GM21423 (cell line): ENCODE measurements around the gene ZNF236.

ENCODE experiments used
- ATAC-seq: cut with Tn5 transposase; IDR thresholded peaks from one replicate; pipeline ENCODE4 v1.9.1; 2021; ENCODE audit warnings: mild to moderate bottlenecking, moderate library complexity; ENCODE audit not compliant: unreplicated experiment

The ZNF236 gene

DNA sequence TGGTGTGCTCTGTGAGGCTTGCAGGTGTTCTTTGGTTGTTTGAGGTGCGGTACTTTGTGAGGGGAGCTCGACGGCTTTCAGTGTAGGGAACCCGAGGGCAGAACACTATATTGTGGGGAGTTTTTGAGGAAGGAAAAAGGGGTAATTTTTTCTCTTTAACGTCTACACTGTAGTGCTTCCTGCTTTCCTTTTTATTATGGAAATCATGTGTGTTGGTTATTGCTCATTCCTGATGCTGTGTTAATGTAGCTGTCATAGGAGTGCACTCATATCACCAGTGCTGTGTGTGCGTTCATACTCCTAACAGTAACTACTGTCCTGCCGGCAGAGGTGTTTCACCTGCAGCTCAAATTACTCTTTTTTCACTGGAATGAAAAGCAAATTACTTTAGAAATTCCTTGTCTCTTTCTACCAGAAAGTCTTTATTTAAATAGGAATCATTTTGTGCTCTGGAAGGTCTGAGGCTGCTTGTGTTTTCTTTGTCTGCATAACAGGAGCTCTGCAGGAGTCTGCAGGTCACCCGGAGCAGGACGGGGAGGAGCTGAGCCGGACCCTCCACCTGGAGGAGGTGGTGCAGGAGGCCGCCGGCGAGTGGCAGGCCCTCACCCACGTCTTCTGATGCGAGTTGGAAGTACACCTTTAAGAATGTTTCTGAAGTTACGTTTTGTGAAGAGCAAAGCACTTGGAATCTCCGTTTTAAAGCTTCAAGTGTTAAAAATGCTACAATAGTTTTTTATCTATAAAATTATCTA lies 145.5 kb downstream of the ZNF236 start:
- no peak for ATAC-seq

- no peak for ATAC-seq
These were observed 148.6 kb downstream of the ZNF236 start for GRCh38 chr18:76970770-76971559.

DNA sequence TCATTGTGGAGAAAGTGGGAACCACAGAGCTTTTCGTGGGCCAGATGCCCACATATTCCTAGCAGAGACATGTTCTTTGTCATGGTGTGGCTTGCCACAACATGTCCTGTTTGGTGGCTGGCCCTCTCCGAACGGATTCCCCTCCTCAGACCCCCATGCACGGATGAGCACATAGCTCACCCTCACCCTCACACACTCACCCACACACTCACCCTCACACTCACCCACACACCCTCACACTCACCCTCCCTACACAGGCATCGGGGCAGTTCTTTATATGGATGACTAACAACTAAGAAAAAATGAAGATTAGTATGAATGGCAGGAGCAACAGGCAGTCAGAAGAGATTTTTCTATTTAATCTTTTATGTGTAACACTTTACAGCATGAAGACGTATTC lies 149.9 kb downstream of the ZNF236 start:
- ATAC-seq: no peak

DNA sequence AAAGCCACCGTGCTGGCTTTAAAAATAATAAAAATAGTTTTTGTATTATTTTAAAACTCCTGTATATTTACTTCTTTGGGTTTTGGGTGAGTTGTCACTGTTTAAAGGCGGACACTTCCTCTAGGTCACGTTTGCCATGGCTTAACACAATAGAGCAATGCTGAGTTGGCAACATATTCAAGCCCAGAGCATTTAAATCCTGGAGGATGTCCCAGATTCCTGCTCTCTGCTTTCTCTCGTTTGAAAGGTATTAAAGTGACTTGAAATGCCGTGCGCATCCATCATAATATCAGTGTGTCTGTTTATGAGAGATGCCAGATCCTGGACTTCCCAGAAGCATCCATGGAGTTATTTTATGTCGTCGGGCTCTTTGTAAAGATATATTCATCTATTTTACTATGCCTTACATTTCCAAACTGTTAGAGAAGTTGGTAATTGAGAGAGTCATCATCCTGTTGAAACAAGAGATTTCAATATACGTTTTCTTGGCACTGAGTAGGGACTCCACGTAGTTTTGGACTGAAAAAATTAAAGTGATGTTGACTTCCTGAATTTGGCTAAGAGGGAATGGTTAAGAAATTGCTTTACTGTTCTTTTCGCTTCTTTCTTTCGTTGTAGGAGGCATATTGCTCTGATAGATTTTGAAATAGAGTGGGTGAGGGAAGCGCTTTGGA lies 150.6 kb downstream of the ZNF236 start:
- no peak for ATAC-seq

DNA sequence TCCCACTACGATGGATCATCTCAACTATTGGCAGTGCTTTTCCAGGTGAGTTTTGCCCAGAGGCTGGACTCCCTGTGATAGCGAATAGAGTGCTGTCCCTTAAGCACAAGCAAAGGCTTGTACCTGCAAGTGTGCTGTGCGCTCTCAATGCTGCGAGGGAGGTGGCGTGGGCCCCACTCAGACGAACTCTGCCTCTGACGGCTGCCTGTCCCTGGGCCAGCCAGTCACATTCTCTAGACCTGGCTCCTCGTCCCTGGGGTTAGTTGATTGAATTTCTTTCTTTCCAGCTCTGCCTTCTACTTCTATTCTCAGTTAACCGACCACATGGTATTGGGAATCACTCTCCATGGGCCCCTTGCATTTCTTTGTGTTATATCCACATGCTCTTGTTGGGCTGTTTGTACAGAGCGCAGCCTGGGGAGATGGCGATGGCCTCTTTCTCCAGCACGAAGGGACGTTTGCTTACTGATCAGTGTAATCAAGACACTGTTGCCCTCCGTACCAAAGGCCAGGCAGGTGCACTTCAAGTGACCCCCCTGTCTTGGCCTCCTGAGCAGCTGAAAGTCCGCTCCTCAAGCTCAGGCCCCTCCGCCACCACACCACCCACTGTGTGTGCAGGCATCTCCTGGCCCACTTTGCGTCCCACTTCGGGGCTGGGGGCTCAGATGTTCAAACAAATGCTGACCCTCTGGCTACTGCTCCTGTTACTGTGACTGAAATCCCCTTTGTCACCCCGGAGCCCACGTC lies 151.3 kb downstream of the ZNF236 start:
- no peak for ATAC-seq

GRCh38 chr18:76974386-76974785 lies 152.0 kb downstream of the ZNF236 start:
- no peak for ATAC-seq

DNA sequence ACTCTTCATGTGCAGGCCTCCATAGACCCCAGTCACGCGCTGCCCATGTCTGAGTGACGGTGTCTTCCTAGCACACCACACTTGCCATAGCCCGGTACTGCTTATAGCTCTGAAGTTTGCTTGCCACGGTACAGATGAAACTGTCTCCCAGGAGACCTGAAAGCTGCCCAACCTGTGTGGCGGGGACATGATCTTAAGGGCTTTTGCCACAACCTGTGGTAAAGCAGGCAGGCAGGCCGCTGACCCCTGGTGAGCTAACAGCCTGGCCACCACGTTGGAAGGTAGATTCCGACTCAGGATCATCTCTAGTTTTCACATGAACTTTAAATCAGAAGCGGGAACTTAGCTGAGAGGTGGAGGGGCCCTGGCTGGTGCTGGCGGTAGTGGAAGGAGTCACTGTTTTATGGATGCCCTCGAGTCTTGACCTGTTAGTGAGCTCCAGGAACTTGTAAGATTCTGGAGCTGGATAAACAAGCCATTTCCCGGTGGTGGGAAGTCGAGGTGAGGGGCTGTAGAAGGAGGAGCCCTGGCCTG lies 153.3 kb downstream of the ZNF236 start:
- ATAC-seq: no peak

DNA sequence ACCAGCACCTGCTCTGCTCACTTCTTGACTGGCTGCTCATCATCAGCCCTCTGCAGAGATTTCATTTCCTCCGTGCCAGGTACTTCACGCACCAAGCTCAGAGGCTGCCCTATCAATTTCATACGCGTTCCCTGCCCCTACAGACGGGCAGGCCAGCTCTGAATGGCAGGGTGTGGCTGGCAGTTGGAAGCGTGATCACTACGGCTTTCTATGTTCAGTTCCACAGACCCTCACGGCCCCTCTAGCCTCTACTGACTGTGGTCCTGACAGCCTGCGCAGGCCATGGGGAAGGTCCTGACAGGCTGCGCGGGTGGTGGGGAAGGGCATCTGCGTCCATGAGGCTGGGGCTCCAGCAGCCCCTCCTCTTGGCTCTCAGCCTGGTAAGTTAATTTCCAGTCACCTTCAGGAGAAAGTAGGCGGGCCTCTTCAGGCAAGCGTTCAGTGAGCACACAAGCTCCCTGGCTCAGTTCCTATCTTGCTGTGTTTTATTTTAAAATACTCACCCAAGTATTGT lies 154.8 kb downstream of the ZNF236 start:
- no peak for ATAC-seq

GRCh38 chr18:76977684-76978232 lies 155.4 kb downstream of the ZNF236 start:
- ATAC-seq: no peak

DNA sequence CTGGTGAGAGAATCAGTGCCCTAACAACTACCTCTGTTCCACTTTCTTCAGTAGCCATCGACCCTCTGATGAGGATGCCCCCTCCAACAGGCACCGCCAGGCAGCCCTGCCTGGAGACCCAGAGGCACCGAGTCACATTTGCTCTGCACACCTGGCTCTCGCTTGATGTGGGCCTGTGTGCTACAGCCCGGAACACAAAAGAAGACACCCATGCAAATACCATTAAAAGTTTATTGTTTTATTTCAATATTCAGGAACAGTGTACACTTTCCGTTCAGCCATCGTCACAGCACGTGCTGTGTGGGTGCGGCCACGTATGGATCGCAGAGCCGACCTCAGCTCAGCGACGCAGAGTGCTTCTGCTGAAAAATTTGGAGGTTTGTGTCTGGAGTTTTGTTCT lies 156.3 kb downstream of the ZNF236 start:
- ATAC-seq: no peak

GRCh38 chr18:76979111-76979751 lies 156.9 kb downstream of the ZNF236 start:
- ATAC-seq: no peak

DNA sequence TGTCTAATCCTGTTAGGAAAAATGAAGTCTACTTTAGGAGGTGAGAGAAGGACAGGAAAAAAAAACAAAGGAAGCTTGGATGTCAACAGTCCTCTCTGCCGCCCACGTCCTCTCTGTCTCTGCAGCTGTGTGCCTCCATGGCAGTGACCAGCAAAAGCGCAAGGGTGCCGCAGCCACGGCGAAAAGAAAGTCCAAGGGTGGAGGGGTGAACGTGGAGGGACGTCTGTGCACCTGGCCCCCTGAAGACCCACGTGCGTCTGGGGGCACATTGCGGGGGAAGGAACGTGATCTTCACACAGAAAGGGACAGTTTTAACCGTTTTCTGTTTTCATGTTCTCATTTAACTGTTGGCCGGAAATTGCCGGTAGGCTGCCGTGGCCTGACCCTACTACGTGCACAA lies 157.5 kb downstream of the ZNF236 start:
- ATAC-seq: no peak

- ATAC-seq: peak; percentile 32
These were observed 158.5 kb downstream of the ZNF236 start for GRCh38 chr18:76980663-76981395.

DNA sequence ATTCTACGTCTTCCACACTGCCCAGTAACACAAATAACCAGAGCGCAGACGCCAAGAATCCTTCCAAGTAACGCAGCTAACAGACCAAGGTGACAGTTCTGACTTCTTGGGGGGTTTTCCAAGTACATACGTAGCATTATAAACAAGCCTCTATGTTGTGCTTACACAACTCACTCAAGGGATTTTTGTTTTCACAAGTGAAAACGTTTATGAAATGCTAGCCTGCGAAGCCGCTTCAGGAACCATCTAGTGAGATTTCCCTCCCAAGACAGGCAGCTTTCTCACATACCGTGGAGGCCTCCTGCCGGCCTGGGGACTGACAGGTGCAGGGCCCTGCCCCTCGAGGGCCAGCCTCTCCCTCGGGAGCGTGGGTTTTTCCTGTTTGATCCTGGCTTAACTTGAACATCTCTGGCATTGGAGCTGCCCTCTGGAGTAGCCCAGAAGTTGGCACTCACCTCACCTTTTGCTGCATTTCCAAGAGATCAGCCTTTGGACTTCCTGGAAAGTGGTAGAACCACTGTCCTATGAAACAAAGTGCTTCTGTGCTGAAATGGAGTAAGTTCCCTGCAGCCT lies 159.1 kb downstream of the ZNF236 start:
- peak; percentile 36 for ATAC-seq

DNA sequence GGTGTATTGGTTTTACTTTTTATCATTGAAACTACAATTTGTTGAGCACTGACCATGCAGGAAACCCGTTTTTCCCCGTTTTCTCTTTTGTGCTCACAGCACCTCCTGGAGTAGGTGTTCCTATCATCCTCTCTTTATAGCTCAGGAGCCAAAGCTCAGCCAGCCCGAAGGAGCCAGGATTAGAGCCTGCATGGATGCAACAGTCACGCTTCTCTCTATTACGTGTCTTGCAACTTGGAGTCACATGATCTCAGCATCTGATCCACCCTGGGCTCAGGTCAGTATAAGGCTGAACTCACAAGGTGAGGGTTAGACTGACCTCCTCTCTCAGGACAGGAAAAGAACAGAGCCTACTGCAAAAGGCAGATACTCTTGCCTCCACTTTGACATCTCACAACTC lies 159.7 kb downstream of the ZNF236 start:
- no peak for ATAC-seq

- ATAC-seq: peak; percentile 69
These were observed 160.7 kb downstream of the ZNF236 start for GRCh38 chr18:76982841-76983583.

GRCh38 chr18:76983613-76984051 lies 161.3 kb downstream of the ZNF236 start:
- ATAC-seq: no peak
